Germinal center (tissue), 1 donor: ENCODE data around the gene NFKBIL1.

Experiments
- DNase-seq: peaks from one replicate; pipeline ENCODE4 v3.0.0; 2012; ENCODE audit warnings: mixed read lengths, low spot score

Gene NFKBIL1

DNA sequence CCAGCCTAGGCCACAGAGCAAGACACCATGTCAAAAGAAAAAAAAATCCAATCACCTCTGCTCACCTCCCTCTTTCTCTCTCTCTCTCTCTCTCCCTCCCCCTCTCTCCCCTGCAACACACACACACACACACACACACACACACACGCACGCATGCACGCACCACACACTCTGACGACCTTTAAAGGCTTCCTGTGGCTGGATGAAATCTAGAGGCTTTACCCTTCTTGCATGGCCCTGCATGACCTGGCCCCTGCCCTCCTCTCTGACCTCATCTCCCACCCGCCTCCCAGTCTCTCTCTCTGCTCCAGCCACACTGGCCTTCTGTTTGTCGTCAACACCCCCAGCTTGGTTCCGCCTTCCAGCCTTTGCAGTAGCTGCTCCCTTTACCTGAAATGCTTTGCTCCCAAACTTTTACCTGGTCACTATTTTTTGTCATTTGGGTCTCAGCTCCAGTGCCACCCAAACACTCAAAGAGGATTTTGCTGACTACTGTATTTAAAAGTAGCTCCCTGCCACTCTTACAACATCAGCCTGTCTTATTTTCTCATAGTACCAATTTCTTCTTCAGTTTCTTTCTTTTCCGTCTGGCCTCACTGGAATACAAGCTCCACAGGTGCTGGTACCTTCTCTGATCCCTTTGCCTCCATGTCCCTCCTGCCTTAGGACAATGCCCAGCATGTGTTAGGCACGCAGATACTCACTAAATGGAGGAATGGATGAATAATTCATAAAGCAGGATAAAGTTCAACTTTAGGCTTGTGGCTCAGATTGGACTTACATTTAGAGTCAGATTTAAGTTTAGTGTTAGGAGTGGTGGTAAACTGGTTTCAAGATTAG is 20.3 kb downstream of the NFKBIL1 start:
- DNase-seq: no peak

DNA sequence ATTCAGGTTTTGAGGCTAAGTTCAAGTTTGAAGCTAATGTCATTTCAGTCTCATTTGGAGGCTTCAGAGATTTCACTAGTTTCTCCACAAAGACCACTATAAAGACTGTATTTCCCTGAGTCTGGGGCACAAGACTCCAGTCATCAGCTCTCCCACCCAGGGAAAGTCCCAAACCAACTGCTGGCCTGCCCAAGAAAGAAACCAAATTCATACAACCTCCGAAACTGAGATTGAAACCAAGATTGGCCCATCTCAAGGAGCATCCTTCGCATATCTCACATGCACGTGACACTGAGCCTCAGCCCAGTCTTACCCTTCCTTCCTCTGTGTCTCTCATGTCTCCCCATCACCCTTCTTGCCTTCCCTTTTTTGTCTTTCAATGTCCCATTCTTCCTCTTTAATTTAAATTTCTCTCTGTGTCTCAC is 21.1 kb downstream of the NFKBIL1 start:
- peak; percentile 79 for DNase-seq

DNA sequence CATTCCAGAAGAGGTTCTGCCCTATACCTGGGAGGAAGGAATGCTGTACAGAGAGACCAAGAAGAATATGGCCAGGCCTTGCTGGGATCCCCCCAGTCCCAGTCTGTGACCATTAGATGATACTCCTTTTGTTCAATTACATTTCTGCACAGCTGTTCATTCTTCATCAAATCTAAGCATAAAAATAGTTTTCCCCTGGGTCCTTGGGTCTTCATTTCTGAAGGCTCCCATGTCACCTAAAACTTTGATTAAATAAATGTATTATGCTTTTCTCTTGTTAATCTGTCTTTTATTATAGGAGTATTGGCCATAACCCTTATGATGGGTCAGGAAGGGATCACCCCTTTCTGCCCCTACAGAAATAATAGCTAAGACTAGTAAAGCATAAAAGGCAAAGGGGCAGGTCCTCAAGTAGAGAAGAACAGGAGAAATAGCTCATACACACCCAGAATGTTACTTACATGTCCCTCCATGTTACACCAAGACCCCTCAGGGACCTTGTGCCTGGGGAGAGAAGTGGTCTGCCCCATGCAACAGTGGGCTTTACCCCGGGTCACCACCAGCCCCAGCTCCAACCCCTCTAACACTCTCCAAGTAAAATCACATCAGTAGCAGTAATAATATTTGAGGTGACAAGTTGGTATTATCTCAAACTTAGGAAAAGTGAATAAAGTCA is 22.6 kb downstream of the NFKBIL1 start:
- no peak for DNase-seq

DNA sequence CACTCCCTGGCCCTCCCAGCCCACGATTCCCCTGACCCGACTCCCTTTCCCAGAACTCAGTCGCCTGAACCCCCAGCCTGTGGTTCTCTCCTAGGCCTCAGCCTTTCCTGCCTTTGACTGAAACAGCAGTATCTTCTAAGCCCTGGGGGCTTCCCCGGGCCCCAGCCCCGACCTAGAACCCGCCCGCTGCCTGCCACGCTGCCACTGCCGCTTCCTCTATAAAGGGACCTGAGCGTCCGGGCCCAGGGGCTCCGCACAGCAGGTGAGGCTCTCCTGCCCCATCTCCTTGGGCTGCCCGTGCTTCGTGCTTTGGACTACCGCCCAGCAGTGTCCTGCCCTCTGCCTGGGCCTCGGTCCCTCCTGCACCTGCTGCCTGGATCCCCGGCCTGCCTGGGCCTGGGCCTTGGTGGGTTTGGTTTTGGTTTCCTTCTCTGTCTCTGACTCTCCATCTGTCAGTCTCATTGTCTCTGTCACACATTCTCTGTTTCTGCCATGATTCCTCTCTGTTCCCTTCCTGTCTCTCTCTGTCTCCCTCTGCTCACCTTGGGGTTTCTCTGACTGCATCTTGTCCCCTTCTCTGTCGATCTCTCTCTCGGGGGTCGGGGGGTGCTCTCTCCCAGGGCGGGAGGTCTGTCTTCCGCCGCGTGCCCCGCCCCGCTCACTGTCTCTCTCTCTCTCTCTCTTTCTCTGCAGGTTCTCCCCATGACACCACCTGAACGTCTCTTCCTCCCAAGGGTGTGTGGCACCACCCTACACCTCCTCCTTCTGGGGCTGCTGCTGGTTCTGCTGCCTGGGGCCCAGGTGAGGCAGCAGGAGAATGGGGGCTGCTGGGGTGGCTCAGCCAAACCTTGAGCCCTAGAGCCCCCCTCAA is 24.9 kb downstream of the NFKBIL1 start, which contains the start of gene LTA:
Gene LTA (plus strand): TSS at position 249 of the 871 bp plus-strand sequence. CDS start 454 bp downstream, at position 703.
- peak; percentile 70 for DNase-seq

DNA sequence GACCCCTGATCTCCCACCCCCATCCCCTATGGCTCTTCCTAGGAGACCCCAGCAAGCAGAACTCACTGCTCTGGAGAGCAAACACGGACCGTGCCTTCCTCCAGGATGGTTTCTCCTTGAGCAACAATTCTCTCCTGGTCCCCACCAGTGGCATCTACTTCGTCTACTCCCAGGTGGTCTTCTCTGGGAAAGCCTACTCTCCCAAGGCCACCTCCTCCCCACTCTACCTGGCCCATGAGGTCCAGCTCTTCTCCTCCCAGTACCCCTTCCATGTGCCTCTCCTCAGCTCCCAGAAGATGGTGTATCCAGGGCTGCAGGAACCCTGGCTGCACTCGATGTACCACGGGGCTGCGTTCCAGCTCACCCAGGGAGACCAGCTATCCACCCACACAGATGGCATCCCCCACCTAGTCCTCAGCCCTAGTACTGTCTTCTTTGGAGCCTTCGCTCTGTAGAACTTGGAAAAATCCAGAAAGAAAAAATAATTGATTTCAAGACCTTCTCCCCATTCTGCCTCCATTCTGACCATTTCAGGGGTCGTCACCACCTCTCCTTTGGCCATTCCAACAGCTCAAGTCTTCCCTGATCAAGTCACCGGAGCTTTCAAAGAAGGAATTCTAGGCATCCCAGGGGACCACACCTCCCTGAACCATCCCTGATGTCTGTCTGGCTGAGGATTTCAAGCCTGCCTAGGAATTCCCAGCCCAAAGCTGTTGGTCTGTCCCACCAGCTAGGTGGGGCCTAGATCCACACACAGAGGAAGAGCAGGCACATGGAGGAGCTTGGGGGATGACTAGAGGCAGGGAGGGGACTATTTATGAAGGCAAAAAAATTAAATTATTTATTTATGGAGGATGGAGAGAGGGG is 26.1 kb downstream of the NFKBIL1 start:
- DNase-seq: no peak

DNA sequence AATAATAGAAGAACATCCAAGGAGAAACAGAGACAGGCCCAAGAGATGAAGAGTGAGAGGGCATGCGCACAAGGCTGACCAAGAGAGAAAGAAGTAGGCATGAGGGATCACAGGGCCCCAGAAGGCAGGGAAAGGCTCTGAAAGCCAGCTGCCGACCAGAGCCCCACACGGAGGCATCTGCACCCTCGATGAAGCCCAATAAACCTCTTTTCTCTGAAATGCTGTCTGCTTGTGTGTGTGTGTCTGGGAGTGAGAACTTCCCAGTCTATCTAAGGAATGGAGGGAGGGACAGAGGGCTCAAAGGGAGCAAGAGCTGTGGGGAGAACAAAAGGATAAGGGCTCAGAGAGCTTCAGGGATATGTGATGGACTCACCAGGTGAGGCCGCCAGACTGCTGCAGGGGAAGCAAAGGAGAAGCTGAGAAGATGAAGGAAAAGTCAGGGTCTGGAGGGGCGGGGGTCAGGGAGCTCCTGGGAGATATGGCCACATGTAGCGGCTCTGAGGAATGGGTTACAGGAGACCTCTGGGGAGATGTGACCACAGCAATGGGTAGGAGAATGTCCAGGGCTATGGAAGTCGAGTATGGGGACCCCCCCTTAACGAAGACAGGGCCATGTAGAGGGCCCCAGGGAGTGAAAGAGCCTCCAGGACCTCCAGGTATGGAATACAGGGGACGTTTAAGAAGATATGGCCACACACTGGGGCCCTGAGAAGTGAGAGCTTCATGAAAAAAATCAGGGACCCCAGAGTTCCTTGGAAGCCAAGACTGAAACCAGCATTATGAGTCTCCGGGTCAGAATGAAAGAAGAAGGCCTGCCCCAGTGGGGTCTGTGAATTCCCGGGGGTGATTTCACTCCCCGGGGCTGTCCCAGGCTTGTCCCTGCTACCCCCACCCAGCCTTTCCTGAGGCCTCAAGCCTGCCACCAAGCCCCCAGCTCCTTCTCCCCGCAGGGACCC is 27.0 kb downstream of the NFKBIL1 start:
- DNase-seq: no peak

DNA sequence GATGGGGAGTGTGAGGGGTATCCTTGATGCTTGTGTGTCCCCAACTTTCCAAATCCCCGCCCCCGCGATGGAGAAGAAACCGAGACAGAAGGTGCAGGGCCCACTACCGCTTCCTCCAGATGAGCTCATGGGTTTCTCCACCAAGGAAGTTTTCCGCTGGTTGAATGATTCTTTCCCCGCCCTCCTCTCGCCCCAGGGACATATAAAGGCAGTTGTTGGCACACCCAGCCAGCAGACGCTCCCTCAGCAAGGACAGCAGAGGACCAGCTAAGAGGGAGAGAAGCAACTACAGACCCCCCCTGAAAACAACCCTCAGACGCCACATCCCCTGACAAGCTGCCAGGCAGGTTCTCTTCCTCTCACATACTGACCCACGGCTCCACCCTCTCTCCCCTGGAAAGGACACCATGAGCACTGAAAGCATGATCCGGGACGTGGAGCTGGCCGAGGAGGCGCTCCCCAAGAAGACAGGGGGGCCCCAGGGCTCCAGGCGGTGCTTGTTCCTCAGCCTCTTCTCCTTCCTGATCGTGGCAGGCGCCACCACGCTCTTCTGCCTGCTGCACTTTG is 28.0 kb downstream of the NFKBIL1 start, which contains the start of gene TNF:
Gene TNF (plus strand): TSS at position 231 of the 567 bp plus-strand sequence. CDS start 177 bp downstream, at position 408.
- DNase-seq: peak; percentile 79

DNA sequence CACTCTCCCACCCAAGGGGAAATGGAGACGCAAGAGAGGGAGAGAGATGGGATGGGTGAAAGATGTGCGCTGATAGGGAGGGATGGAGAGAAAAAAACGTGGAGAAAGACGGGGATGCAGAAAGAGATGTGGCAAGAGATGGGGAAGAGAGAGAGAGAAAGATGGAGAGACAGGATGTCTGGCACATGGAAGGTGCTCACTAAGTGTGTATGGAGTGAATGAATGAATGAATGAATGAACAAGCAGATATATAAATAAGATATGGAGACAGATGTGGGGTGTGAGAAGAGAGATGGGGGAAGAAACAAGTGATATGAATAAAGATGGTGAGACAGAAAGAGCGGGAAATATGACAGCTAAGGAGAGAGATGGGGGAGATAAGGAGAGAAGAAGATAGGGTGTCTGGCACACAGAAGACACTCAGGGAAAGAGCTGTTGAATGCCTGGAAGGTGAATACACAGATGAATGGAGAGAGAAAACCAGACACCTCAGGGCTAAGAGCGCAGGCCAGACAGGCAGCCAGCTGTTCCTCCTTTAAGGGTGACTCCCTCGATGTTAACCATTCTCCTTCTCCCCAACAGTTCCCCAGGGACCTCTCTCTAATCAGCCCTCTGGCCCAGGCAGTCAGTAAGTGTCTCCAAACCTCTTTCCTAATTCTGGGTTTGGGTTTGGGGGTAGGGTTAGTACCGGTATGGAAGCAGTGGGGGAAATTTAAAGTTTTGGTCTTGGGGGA is 28.7 kb downstream of the NFKBIL1 start:
- DNase-seq: no peak

DNA sequence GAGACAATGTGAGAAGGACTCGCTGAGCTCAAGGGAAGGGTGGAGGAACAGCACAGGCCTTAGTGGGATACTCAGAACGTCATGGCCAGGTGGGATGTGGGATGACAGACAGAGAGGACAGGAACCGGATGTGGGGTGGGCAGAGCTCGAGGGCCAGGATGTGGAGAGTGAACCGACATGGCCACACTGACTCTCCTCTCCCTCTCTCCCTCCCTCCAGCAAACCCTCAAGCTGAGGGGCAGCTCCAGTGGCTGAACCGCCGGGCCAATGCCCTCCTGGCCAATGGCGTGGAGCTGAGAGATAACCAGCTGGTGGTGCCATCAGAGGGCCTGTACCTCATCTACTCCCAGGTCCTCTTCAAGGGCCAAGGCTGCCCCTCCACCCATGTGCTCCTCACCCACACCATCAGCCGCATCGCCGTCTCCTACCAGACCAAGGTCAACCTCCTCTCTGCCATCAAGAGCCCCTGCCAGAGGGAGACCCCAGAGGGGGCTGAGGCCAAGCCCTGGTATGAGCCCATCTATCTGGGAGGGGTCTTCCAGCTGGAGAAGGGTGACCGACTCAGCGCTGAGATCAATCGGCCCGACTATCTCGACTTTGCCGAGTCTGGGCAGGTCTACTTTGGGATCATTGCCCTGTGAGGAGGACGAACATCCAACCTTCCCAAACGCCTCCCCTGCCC is 29.6 kb downstream of the NFKBIL1 start:
- DNase-seq: no peak

DNA sequence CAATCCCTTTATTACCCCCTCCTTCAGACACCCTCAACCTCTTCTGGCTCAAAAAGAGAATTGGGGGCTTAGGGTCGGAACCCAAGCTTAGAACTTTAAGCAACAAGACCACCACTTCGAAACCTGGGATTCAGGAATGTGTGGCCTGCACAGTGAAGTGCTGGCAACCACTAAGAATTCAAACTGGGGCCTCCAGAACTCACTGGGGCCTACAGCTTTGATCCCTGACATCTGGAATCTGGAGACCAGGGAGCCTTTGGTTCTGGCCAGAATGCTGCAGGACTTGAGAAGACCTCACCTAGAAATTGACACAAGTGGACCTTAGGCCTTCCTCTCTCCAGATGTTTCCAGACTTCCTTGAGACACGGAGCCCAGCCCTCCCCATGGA is 30.2 kb downstream of the NFKBIL1 start:
- DNase-seq: no peak

DNA sequence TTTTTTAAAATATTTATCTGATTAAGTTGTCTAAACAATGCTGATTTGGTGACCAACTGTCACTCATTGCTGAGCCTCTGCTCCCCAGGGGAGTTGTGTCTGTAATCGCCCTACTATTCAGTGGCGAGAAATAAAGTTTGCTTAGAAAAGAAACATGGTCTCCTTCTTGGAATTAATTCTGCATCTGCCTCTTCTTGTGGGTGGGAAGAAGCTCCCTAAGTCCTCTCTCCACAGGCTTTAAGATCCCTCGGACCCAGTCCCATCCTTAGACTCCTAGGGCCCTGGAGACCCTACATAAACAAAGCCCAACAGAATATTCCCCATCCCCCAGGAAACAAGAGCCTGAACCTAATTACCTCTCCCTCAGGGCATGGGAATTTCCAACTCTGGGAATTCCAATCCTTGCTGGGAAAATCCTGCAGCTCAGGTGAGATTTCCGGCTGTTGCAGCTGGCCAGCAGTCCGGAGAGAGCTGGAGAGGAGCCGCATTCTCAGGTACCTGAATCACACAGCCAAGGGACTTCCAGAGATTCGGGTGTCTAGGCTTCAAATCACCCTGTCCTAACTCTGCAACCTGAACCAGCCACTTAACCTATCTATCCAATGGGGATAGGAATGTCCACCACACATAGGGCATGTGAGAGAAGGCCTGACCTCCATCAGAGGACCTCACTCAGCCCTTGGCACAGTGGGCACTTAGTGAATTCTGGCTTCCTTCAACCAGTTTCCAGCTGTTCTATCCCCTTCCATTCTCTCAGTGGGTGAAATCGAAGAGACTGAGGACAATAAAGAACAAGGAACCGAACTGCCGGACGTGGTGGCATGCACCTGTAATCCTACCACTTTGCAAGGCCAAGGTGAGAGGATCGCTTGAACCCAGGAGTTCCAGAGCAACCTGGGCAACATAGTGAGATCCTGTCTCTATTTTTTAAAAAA is 31.0 kb downstream of the NFKBIL1 start:
- DNase-seq: no peak

DNA sequence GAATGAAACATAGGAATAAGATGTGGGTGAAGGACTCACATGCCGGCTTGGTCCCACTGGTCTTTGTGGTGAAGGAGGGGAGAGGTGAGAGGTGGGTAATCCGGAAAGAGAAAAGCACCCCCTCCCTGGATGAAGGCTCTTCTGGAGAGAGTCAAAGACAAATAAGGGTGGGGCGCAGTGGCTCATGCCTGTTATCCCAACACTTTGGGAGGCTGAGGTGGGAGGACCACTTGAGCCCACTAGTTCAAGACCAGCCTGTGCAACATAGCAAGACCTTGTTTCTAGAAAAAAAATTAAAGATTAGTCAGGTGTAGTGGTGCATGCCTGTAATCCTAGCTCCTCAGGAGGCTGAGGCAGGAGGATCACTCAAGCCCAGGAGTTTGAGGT is 31.7 kb downstream of the NFKBIL1 start:
- no peak for DNase-seq

DNA sequence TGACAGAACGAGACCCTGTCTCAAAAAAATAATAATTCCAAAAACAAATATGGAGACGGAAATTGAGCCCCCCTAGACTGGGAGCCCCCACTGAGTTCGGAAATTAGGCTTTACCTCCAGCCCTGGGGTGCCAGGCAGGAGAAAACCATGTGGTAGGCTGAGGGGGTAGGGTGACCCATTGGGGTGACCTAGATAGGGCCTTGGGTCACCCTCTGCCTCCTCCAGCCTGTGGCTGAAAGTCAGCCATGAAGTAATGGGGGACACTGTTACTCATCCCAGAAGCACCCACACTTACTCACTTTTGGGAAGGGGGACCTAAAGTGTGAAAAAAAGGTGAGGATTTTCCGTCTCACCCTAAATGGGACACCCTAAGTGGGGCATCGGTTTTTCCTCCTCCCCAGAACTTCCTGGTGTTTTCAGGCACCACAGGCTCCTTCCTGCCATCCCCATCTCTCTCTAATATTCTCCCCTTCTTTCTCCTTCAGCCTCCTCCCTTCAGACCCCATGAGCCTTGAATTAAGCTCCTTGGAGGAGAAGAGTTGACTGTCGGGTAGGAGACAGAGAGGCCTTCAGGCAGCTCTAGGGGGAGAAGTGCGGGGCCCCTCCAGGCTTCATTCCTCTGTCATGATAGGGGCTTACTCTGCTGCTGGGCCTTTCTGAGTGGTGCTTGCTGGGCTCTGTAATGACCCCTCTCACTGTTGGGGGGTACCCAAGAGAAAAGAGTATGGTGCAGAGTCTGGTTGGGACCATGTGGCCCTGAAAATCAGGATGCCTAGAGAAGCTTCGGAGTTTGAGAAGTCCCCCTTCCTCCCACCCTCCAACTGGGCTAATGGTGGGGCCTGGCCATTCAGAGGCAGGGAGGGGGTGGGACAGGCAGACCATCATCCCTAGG is 32.4 kb downstream of the NFKBIL1 start:
- no peak for DNase-seq

DNA sequence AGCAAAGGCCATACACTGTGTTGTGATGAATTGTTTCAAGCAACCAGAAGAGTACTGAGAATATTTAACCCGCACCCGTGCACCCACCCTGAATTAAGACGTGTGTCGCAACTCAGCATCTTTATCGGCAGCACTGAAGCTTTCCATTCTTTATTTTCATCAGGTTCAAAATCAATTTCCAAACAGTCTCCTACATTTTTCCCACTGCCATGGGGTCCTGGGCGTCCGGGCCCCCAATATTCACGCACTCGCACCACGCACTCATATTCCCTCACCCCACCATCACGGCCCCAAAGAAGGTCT is 33.0 kb downstream of the NFKBIL1 start:
- DNase-seq: no peak

DNA sequence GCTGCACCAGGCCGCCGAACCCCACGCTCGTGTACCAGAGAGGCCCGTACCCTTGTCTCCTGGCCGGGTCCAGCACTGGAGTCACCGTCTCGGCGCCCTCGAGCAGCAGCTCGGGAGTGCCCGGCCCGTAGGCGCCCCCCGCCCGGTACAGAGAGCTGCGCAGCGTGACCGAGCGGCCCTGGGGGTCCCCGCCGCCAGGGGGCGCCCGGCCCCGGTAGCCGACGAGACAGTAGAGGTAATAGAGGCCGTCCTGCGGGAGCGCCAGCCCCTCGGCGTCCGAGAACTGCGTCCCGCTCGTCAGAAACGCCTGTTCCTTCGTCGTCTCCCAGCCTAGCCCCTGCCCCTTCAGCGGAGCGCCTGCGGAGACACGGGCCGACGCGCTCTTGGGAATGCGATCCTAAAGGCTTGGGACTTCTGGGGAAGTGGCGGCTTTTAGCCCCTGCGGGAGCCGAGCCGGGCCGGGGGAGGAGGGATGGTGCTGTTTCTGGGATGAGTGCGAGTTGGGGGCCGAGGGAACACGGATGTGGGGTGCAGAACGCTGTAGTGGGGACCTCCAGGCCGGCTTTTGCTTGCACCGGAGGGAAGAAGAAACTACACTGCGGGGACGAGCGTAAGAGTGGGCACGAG is 33.5 kb downstream of the NFKBIL1 start:
- peak; percentile 85 for DNase-seq
